Activated naive CD8-positive, alpha-beta T cell treated with anti-CD3 and anti-CD28 coated beads, Interleukin-2, amount 50 U/mL, for 16 hours (primary cell): ENCODE data around the gene GPR3.
"Not testable (repeated sequence)": the region's sequence is repeated elsewhere in the genome, so short reads cannot be mapped to it uniquely, and the experiment has no call there.

Experiments
- DNase-seq: peaks from one replicate; pipeline ENCODE4 v3.0.0-alpha.2; 2020; ENCODE audit warnings: low read depth, low spot score

Gene GPR3

DNA sequence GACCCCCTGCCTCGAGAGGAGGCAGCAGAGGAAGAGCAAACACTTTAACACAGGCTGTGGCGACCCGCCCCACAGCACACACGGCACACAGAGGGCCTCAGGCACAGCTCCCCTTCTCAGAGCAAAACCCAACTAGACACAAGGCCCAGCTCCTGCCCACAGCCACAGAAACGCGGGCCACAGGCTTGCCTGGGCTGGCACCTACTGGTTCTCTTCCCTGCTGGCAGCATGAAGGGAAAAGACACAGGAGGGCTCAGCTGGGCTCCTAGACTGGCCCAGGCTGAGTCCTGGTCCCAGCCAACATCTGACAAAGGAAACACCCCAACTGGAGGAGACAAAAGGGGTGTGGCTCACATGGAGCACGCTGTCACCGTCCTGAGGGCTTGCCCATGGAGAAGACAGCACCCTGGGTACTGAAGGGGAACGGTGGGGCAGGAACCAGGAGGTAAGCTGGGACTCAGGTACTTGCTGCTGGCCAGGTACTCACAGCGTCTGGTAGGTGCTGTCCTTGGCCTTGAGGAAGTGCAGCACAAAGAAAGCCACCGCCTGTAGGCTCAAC lies 12.8 kb upstream of the GPR3 start:
- DNase-seq, result no peak

DNA sequence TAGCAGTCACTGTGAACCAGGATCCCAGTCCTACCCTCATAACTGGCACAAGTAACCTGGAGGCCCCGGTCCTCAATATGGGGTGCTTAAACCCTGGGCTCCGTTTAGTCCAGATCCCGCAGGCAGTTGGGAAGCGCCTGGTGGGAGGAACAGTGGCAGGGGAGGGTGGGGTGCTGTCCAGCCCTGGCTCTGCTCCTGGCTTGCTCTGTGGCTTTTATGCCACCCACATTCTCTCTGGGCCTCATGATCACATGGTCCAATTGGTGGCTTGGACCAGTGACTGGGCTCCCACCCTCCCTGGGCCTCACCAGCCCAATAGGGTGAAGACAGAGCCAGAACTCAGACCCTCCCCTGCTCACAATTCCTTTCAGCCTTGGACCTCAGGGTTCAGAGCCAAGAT lies 12.2 kb upstream of the GPR3 start:
- no peak for DNase-seq

DNA sequence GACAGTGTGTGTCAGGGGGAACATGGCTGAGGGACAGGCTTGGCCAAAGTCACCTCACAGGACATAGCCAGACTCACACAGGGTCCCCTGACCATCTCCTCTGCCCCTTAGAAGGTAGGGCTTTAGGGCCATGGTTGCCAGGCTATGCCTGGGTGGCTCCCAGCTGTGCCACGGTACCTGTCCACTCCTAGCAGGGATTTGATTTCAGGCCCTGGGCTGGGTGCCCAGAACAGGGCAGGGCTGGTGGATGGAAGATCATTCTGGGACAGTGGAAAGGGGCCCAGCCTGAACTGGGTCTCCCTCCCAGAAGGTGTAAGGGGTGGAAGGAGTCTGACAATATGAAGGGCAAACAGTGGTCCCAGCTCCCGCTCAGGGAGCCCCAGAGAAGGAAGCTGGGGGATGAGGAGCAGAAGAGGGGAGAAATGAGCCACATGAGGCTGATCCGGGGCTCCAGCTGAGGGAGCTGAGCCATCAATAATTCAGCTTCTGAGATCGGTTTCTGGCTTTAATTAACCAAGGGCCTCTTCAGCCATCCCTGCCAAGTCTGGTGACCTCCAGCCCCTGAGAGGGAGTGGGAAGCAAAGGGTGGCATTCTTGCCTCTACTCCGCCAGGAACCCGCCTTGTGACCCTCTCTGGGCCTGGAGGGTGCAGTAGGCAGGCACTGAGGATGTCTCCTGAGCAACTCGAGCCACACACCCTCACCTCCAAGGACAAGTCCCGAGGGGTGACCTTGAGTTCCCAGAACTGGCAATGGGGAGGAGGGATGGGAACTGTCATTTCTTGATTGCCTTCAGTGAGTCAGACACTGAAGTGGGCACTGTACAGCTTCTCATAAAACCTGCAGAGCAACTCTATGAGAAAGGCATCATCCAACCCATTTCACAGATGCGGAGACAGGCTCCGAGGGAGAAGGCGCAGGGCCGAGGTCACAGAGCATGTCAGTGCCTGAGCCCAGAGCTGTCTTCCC lies 11.4 kb upstream of the GPR3 start:
- DNase-seq, result no peak

DNA sequence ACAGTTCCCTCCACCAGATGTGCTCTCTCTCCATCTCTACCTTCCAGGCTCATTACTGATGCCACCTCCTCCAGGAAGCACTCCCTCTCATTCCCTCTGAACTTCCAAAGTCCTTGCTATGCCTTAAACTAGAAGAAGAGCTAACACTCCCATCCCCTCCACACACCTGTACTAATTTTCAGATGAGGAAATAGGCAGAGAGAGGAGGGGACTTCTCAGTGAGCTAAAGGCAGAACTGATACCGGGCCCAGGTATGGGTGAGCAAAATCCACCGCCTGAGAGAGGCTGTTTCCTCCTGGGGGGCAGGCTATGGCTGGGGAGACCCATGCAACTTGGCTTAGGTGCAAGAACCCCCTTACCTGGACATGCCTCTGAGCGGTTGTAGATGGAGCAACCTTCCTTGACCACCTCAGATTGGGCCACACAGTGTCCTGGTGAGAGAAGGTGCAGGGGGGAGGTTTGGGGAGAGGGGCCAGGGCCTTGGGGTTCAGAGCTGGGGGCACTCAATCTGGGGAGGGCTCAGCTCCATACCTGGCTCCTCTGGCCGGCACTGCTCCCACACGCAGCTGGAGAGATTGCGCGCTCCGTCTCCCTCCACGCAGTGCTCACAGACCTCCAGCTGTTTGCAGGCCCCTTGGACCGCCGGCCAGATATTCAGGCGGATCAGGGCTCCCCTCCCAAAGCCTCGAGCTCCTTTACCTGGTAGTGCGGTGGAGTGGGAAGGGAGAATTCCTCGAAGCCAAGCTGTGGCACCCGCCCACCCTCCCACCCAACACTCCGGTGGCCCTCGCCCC lies 10.3 kb upstream of the GPR3 start:
- no peak for DNase-seq

DNA sequence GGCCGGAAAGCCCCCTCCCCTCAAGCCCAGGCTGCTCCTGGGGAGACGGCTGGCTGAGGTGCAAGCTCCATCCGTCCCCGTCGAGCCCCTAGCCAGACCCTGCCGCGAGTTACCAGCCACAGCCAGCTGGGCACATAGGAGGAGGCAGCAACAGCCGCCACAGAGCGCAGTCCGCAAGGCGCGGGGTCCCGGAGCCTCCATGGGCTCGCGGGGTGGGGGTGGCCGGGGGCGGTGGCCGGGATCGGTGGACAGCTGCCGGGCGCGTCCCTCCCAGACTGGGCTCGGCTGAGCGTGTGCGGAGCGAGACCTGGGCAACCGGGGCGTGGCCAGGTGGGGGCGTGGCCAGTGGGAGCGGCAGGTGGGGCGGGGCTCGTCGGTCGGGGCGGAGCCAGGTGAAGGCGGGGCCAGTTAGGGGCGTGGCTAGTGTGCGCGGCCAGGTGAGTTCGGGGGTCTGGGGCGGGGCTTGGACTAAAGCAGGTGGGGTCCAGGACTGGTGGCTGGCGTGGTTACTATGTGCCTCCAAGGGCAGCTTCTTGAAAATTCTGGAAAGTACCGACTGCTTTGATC lies 9.3 kb upstream of the GPR3 start, which contains the start of gene CD164L2:
Gene CD164L2 (minus strand): TSS at position 295 of the 567 bp plus-strand sequence. CDS start 94 bp downstream, at position 201.
- DNase-seq, result no peak

DNA sequence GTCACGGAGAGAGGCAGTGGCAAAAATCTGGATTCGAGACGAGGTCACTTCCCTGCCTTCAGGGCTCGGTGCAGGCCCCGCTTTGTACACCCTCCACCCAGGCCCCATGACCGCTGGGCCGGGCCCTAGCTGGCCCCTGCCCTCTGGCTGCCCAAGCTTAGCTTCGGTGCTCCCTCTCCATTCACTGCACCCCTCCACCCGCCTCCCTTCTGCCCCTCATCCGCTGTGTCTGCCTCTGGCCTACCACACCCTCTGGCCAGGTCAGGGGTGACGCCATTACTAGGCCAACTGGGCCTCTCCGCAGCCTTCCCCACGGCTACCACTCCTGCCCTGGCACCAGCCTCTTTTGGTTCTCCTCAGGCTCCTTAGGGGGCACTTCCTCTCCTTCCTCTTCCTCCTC lies 8.8 kb upstream of the GPR3 start:
- DNase-seq, result no peak

DNA sequence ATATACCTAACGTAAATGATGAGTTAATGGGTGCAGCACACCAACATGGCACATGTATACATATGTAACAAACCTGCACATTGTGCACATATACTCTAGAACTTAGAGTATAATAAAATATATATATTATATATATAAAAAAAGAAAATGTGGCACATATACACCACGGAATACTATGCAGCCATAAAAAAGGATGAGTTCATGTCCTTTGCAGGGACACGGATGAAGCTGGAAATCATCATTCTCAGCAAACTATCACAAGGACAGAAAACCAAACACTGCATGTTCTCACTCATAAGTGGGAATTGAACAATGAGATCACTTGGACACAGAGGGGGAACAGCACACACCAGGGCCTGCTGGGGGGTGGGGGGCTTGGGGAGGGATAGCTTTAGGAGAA lies 7.6 kb upstream of the GPR3 start:
- DNase-seq, result not testable (repeated sequence)

DNA sequence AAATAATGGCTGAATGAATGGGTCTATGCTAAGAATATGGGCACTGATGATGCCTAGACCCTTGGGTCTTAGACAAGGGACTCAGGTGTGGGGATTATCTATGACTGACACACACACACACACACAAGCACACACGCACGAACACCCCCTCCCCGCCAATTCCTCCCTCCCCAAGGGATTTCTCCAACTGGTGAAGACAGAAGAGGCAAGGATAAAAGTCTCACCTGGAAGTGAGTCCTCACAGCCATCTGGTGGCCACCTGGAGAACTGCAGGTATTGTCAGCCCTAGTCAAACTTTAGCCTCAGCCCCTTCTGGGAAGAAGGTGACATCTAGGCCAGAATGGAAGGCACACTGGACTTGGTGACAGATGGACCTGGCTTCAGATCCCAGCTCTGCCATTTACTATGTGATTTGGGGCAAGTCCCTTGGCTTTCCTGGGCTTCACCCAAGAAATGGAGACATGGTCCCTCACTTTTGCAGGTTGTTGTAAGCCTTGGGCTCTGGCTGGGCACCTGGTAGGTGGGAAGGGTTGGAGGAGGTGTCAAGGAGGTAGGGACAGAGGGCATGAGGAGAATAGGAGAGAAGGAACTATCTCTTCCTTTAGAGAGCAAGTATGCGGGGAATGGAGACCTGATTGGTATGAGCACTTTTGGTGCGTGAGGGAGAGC lies 4.0 kb upstream of the GPR3 start:
- DNase-seq, result peak; percentile 49

DNA sequence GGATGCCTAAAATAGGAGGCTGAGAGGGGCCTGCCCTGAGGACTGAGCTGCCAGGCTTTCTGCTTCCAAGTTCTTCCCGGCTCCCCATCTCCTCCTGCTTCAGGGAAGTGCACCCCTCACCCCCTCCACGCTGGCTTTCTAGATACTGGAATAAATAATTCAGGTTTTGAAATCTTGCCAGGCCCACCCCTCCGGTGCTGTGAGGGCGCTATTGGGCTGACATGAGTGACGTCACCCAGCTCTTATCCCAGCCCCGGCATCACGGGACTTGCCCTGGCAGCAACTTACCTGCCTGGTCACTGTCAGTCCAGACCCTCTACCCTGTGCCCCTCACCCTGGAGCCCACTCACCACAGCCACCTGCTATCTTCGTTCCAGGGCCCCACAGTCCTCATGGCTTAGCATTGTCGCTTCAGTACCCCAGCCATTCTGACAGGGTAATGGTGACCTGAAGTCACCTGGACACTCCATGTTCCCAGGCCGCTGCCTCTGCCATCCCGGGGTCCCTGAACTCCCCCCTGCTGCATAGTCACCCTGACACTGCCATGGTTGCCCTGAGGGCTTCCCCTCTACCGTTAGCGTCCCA lies 819 bp upstream of the GPR3 start:
- no peak for DNase-seq

DNA sequence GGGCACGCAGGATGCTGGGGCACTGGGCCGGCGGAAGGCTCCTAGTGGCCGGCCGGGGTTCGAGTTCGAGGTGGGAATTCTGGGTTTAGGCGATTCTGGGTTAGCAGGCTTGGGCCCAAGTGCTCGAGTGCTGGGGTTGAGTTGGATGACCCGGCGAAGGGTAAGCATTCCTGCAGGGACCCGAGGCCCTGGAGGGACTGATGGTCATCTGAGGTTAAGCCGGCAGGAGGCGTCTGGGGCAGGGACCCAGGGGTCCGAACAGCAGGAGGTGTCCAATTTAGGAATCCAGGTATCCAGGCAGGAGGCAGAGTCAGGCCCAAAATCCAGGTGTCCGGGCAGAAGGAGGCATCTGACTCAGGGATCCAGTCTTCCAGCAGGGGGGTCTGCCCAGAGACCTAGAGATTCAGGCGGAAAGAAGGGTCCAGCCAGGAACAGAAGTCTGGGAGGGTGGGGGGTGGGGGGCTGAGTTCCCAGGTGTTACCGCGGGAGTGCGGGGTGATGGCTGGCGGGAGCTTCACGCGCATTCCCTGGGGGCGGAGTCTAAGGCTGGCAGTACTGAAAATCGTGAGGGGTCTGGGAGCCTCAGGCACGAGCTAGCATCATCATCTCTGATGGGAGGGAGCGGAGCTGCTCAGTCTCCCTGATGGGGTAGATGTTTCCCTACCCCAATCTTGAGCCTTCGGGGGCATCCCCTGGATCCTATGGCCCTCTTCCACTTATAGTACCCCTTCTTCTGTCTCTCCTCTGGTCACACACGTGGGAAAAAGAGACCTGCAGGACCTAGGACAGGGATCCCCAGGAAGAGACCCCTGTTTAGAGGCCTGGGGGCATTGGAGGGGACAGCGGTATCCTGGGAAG lies 585 bp downstream of the GPR3 start:
- no peak for DNase-seq

DNA sequence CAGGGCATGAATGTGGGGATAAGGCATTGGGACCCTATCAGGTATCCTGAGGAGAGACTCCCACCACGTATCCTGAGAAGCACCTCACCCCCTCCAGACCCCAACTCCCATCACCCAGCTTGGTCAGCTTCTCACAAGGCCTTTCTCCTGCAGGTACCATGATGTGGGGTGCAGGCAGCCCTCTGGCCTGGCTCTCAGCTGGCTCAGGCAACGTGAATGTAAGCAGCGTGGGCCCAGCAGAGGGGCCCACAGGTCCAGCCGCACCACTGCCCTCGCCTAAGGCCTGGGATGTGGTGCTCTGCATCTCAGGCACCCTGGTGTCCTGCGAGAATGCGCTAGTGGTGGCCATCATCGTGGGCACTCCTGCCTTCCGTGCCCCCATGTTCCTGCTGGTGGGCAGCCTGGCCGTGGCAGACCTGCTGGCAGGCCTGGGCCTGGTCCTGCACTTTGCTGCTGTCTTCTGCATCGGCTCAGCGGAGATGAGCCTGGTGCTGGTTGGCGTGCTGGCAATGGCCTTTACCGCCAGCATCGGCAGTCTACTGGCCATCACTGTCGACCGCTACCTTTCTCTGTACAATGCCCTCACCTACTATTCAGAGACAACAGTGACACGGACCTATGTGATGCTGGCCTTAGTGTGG lies 1.3 kb downstream of the GPR3 start:
- no peak for DNase-seq

DNA sequence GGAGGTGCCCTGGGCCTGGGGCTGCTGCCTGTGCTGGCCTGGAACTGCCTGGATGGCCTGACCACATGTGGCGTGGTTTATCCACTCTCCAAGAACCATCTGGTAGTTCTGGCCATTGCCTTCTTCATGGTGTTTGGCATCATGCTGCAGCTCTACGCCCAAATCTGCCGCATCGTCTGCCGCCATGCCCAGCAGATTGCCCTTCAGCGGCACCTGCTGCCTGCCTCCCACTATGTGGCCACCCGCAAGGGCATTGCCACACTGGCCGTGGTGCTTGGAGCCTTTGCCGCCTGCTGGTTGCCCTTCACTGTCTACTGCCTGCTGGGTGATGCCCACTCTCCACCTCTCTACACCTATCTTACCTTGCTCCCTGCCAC lies 1.8 kb downstream of the GPR3 start:
- DNase-seq, result no peak

DNA sequence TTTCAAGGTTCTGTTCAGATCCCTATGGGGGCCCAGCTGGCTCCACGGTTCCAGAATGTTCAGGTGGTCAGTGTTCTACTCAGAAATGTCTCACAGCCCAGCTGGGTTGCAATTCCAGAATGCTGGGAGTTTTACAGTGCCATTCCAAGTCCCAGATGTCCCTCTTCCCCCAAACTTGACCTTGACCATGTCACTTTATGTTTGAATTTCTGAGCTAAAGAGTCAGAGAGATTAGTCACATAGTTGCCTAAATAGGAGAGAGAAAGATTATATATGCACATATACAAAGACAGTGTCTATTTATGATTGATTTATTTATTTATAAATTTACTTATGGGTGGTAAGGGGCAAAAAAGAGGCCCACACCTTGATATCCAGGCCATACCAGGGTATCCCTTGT lies 2.5 kb downstream of the GPR3 start:
- DNase-seq, result no peak

DNA sequence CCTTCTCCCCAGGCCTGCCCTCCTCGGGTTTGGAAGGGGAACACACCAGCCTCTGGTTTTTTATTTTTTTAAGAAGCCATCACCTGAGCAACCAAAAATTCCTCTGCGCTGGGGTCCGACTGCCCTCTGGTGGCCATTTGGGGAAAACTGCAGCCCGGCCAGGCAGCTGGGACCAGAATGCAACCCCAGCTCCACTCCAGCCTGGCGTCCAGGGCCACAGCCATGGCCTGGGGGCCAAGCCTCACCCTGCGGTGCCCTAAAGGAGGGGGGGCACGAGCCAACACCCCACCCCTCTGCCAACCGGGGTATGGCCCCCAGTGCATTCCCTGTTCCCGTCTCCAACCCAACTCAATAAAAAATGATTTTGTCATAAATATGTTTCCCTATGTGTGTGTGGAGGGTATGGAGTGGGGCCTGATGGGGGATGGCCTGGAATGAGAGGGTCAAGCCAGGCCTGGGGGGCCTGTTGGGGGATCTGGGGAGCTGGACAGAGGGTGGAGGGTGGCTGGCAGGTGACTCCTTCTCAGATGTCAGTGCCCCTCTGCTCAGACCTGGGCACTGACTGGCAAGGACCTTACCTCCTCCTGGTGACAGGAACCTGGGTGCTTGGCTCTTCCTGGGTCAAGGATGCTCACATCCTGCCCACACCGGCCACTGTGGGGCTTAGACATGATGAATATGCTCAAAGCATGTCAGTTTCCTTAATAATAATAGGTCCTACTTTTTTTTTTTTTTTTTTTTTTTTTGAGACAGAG lies 3.2 kb downstream of the GPR3 start:
- peak; percentile 64 for DNase-seq

DNA sequence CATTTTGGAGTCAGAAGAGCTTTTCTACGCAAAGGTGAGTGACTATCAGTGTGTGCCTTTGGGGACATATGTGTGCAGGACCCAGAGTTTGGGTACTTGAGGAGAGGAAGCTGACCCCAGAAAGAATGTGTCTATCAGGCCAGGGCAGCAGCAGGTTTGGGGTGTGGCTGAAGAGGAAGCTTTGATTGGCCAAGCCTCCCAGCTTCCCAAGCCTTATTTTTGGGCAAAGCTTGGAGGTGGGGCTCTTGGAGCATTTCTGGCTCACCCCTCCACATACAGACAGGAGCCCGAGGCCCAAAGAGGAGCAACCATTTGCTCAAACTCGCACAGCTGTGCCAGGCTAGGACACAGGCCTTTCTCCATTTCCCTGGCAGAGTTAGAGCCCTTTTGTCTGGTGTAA lies 4.7 kb downstream of the GPR3 start:
- no peak for DNase-seq

DNA sequence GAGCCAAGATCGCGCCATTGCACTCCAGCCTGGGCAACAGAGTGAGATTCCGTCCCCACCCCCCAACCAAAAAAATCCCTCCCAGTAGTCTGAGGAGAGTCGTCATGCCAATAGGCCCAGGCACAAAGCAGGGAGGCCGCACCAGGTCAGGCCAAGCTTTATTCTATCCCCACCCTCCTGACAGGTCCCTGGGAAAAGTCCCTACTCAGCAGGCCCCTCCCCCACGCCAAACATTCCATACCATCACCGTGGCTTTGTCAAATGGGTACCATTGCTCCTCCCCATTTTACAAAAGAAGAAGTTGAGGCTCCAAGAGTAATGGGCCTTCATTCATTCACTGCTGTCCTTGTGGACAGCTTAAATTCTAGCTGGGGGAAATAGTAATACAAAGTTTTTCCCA lies 5.3 kb downstream of the GPR3 start:
- no peak for DNase-seq

DNA sequence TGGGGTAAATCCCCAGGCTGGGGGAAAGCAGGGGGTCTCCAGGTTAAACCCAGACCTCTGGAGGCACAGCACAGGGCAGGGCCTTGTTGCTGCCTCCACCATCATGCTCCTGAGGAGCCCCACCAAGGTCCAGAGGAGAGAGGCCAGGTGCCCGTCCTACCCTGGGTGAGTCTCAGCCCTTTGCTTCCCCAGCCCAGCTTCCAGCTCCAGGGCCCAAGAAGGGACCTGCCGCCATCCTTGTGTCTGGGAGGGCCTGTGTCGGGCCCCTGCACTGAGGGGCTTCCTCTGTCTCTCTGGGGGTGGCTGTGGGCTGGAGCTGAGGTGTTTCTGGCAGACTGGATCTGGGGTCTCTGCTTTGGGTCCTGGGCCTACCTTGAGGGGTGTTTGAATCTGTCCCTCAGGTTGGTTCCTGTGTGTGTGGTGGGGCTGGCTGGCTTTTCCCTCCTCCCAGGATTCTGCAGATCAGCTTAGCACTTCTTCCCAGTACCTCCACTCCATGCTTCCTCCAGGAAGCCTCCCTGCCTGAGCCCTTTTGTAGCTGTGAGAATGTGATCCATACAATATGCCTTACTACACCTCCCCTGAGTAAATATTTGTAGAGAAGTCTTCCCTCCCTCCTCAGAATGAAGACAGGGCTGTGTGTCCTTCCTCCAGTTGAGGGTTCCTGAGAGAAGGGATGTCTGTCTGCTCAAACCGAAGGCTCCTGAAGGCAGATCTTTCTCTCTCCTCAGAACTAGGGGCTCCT lies 6.2 kb downstream of the GPR3 start:
- DNase-seq, result no peak
